DOHH2 (cell line): ENCODE measurements around the gene HSPA9.

Source experiments
- EZH2phosphoT487 ChIP-seq: fragments of 200-600 bp; sonication (generic); IDR thresholded peaks from 2 replicates; pipeline ENCODE4 v1.6.1; 2017; ENCODE audit warnings: borderline replicate concordance, mild to moderate bottlenecking, antibody characterized with exemption, low read length, moderate library complexity, mixed read lengths
- TF ChIP-seq, protein P1 (sequence below): fragments of 200-600 bp; sonication (generic); IDR thresholded peaks from one replicate; pipeline ENCODE4 v1.5.1; 2014; ENCODE audit warnings: antibody characterized with exemption, mild to moderate bottlenecking, low read depth, low read length; ENCODE audit not compliant: poor library complexity, severe bottlenecking

DNA sequence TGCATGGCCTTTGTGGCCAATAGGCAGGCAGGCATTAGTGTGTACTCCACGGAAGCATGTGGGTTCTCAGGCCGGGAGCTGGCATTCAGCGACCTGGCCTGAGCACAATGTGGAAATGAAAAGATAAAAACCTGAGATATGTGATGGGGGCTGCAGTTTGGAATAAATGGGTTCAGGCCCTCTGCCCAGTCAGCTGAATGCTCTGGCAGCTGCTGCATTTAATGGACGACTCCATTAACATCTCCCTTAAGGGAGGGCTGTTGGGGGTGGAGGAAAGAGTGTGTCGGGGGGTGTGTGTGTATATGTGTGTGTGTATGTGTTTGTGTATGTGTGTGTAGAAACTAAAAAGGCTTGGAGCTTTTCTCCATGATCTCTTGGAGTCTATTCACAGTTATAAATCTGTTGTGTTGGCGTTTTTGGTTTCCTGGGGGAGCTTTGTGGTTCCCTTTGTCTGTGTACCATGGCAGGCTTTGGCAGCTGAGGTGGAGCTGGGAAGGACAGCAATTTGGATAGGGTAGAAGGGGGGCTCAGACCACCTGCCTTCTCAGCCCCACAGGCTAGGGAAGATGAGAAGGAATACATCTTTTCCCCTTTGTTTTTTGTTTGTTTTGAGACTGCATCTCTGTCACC is 27.3 kb upstream of the HSPA9 start:
- TF ChIP-seq, protein P1, sequence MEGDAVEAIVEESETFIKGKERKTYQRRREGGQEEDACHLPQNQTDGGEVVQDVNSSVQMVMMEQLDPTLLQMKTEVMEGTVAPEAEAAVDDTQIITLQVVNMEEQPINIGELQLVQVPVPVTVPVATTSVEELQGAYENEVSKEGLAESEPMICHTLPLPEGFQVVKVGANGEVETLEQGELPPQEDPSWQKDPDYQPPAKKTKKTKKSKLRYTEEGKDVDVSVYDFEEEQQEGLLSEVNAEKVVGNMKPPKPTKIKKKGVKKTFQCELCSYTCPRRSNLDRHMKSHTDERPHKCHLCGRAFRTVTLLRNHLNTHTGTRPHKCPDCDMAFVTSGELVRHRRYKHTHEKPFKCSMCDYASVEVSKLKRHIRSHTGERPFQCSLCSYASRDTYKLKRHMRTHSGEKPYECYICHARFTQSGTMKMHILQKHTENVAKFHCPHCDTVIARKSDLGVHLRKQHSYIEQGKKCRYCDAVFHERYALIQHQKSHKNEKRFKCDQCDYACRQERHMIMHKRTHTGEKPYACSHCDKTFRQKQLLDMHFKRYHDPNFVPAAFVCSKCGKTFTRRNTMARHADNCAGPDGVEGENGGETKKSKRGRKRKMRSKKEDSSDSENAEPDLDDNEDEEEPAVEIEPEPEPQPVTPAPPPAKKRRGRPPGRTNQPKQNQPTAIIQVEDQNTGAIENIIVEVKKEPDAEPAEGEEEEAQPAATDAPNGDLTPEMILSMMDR = no peak
- TF ChIP-seq EZH2phosphoT487 = no peak
